Kidney tubule cell (primary cell): ENCODE data around the gene GRIK4.
A peak's percentile ranks its signal among the peaks of the same experiment; 100 is the strongest.
"Not testable (repeated sequence)": the region's sequence is repeated elsewhere in the genome, so short reads cannot be mapped to it uniquely, and the experiment has no call there.

ENCODE experiments used
- DNase-seq: peaks from one replicate; pipeline ENCODE4 v3.0.0-alpha.2; 2018; ENCODE audit warnings: low spot score

The GRIK4 gene

GRCh38 chr11:120995184-120995583 is 483.6 kb downstream of the GRIK4 start:
- DNase-seq, result no peak

GRCh38 chr11:120996973-120997372 is 485.4 kb downstream of the GRIK4 start:
- no peak for DNase-seq

GRCh38 chr11:120998581-120998980 is 487.0 kb downstream of the GRIK4 start:
- DNase-seq, result no peak

- DNase-seq, result peak; percentile 9
Observed at GRCh38 chr11:121004206-121004840, 492.8 kb downstream of the GRIK4 start.

GRCh38 chr11:121006922-121007321 is 495.4 kb downstream of the GRIK4 start:
- no peak for DNase-seq

GRCh38 chr11:121008551-121008950 is 497.0 kb downstream of the GRIK4 start:
- no peak for DNase-seq

GRCh38 chr11:121012091-121012490 is 500.5 kb downstream of the GRIK4 start:
- peak; percentile 10 for DNase-seq

- DNase-seq, result no peak
Observed at GRCh38 chr11:121018746-121019145, 507.2 kb downstream of the GRIK4 start.

GRCh38 chr11:121021718-121022117 is 510.2 kb downstream of the GRIK4 start:
- DNase-seq, result not testable (repeated sequence)

GRCh38 chr11:121023848-121024751 is 512.6 kb downstream of the GRIK4 start, which contains the start of gene TBCEL:
Gene TBCEL (plus strand): TSS chr11:121024102. CDS start chr11:121045691, 21,589 bp downstream.
- DNase-seq, result peak; percentile 80

- peak; percentile 39 for DNase-seq
Observed at GRCh38 chr11:121024989-121025388, 513.4 kb downstream of the GRIK4 start.

GRCh38 chr11:121029153-121029552 is 517.6 kb downstream of the GRIK4 start:
- DNase-seq, result no peak

- no peak for DNase-seq
Observed at GRCh38 chr11:121029813-121030445, 518.4 kb downstream of the GRIK4 start.

GRCh38 chr11:121031167-121031566 is 519.6 kb downstream of the GRIK4 start:
- DNase-seq, result no peak

GRCh38 chr11:121031648-121032047 is 520.1 kb downstream of the GRIK4 start:
- DNase-seq, result not testable (repeated sequence)

- DNase-seq, result no peak
Observed at GRCh38 chr11:121032546-121032945, 521.0 kb downstream of the GRIK4 start.

- no peak for DNase-seq
Observed at GRCh38 chr11:121033635-121034034, 522.1 kb downstream of the GRIK4 start.

- DNase-seq, result no peak
Observed at GRCh38 chr11:121035169-121035755, 523.7 kb downstream of the GRIK4 start.

- no peak for DNase-seq
Observed at GRCh38 chr11:121035780-121036179, 524.2 kb downstream of the GRIK4 start.

- DNase-seq, result no peak
Observed at GRCh38 chr11:121037016-121037415, 525.5 kb downstream of the GRIK4 start.
